Tibial artery (tissue), 4 donors: Measurements from ENCODE around the gene RNF38.

ENCODE experiments used
- DNase-seq, 2 donors: peaks; one replicate each; pipeline ENCODE4 v3.0.0-alpha.2; 2019
- H3K27ac ChIP-seq, 2 donors: fragments of 200-600 bp; sonication (generic) in 1 of 2; 1 replicate in 1 of 2; 2 replicates in 1 of 2; pipeline ENCODE4 v1.5.1; 2018 to 2019; ENCODE audit warnings: mild to moderate bottlenecking in 1 of 2
- H3K27me3 ChIP-seq, 2 donors: fragments of 200-600 bp; sonication (generic) in 1 of 2; one replicate each; pipeline versions ENCODE4 v1.5.1 to v1.6.0; 2016 to 2019
- H3K36me3 ChIP-seq, 3 donors: fragments of 200-600 bp; sonication (generic) in 2 of 3; one replicate each; pipeline ENCODE4 v1.5.1; 2016 to 2019; ENCODE audit warnings: mild to moderate bottlenecking in 2 of 3
- H3K4me1 ChIP-seq, 4 donors: fragments of 200-600 bp; sonication (generic) in 2 of 4; 1 replicate in 3 of 4; 2 replicates in 1 of 4; pipeline ENCODE4 v1.5.1; 2016 to 2019
- H3K4me3 ChIP-seq, 2 donors: fragments of 200-600 bp; sonication (generic) in 1 of 2; 1 replicate in 1 of 2; 2 replicates in 1 of 2; pipeline ENCODE4 v1.5.1; 2018 to 2019; ENCODE audit warnings: mild to moderate bottlenecking in 2 of 2
- H3K9me3 ChIP-seq, 3 donors: fragments of 200-600 bp; sonication (generic) in 1 of 3; one replicate each; pipeline ENCODE4 v1.5.1; 2016 to 2019
- CTCF ChIP-seq, 2 experiments: fragments of 200-600 bp in 1 of 2; fragments of 450-650 bp in 1 of 2; IDR thresholded peaks; one replicate each; pipeline ENCODE4 v1.5.1; 2017 to 2019; ENCODE audit warnings: antibody characterized with exemption in 2 of 2, mild to moderate bottlenecking in 1 of 2, moderate library complexity in 1 of 2
- intact Hi-C: fragments of 100-400 bp; cut with DNase I; formaldehyde crosslinking; loops from one replicate; pipeline ENCODE4 v1.15.0; 2023; ENCODE audit warnings: low total_unique reads

Gene RNF38

GRCh38 chr9:36442710-36443109, 42.6 kb upstream of the RNF38 start:
- no peak overlapping the region for H3K27ac ChIP-seq
- H3K27me3 ChIP-seq, result no peaks in the 10 kb centered on the region
- no peak for DNase-seq
- intact Hi-C loops, result no loop called here
- TF ChIP-seq CTCF (IDR thresholded peaks at IDR 0.05), result no peak
- no peaks in the 10 kb centered on the region for H3K4me1 ChIP-seq
- H3K9me3 ChIP-seq, result no peaks in the 10 kb centered on the region
- H3K4me3 ChIP-seq, result no peak overlapping the region
- peaks cover 0 to 7% (median 0%) of the 10 kb centered on the region in 3 donors for H3K36me3 ChIP-seq

GRCh38 chr9:36441966-36442365, 41.9 kb upstream of the RNF38 start:
- Histone ChIP-seq H3K4me3 (no peak overlapping the region), H3K4me1 (no peaks in the 10 kb centered on the region), H3K27ac (no peak overlapping the region), H3K27me3 (no peaks in the 10 kb centered on the region), H3K36me3 (peaks cover 0 to 7% (median 0%) of the 10 kb centered on the region in 3 donors), H3K9me3 (no peaks in the 10 kb centered on the region)
- intact Hi-C loops, result no loop called here
- DNase-seq, result no peak
- no peak for TF ChIP-seq CTCF (IDR thresholded peaks at IDR 0.05)

GRCh38 chr9:36438536-36439236, 38.6 kb upstream of the RNF38 start:
- no peak for TF ChIP-seq CTCF (IDR thresholded peaks at IDR 0.05)
- Histone ChIP-seq H3K4me3 (no peak overlapping the region), H3K36me3 (no peaks in the 10 kb centered on the region), H3K9me3 (no peaks in the 10 kb centered on the region), H3K27ac (no peak overlapping the region), H3K27me3 (no peaks in the 10 kb centered on the region), H3K4me1 (no peaks in the 10 kb centered on the region)
- DNase-seq, result no peak
- intact Hi-C loops, result no loop called here

- no peaks in the 10 kb centered on the region for H3K27me3 ChIP-seq
- H3K9me3 ChIP-seq, result no peaks in the 10 kb centered on the region
- H3K4me1 ChIP-seq, result no peaks in the 10 kb centered on the region
- H3K36me3 ChIP-seq, result no peaks in the 10 kb centered on the region
- intact Hi-C loops, result no loop called here
- no peak overlapping the region for H3K27ac ChIP-seq
- TF ChIP-seq CTCF (IDR thresholded peaks at IDR 0.05), result no peak
- H3K4me3 ChIP-seq, result no peak overlapping the region
- no peak for DNase-seq
These were observed 37.7 kb upstream of the RNF38 start for GRCh38 chr9:36437790-36438189.

GRCh38 chr9:36436909-36437308, 36.8 kb upstream of the RNF38 start:
- Histone ChIP-seq H3K4me3 (no peak overlapping the region), H3K36me3 (no peaks in the 10 kb centered on the region), H3K9me3 (no peaks in the 10 kb centered on the region), H3K4me1 (no peaks in the 10 kb centered on the region), H3K27me3 (no peaks in the 10 kb centered on the region), H3K27ac (no peak overlapping the region)
- no peak for DNase-seq
- TF ChIP-seq CTCF (IDR thresholded peaks at IDR 0.05), result no peak
- intact Hi-C loops, result no loop called here

GRCh38 chr9:36433386-36433785, 33.3 kb upstream of the RNF38 start:
- no peaks in the 10 kb centered on the region for H3K9me3 ChIP-seq
- no peak for TF ChIP-seq CTCF (IDR thresholded peaks at IDR 0.05)
- H3K27me3 ChIP-seq, result no peaks in the 10 kb centered on the region
- no peak overlapping the region for H3K4me3 ChIP-seq
- H3K36me3 ChIP-seq, result no peaks in the 10 kb centered on the region
- H3K4me1 ChIP-seq, result no peaks in the 10 kb centered on the region
- intact Hi-C loops, result no loop called here
- H3K27ac ChIP-seq, result no peak overlapping the region
- DNase-seq, result no peak
